ENCODE data around the gene KCNH2.

Gene KCNH2

GRCh38 chr7:150901160-150902035, 76.7 kb downstream of the KCNH2 start:
- DNase-seq, result no peak

GRCh38 chr7:150900675-150901074, 77.4 kb downstream of the KCNH2 start:
- no peak for DNase-seq

- DNase-seq, result no peak
Measured at GRCh38 chr7:150898475-150899011, 79.6 kb downstream of the KCNH2 start.

- DNase-seq, result no peak
Measured at GRCh38 chr7:150897502-150898474, 80.3 kb downstream of the KCNH2 start.

GRCh38 chr7:150896562-150897209, 81.4 kb downstream of the KCNH2 start:
- DNase-seq, result no peak

- DNase-seq, result no peak
Measured at GRCh38 chr7:150895809-150896208, 82.3 kb downstream of the KCNH2 start.
